Islet of Langerhans (tissue), 1 donor: ENCODE data around the gene SMAD3.
"Not testable (repeated sequence)": the region's sequence is repeated elsewhere in the genome, so short reads cannot be mapped to it uniquely, and the experiment has no call there.

Experiments used
- FAIRE-seq: peaks from one replicate; lab custom pipeline; 2011; peaks lifted over from hg19 to GRCh38; lab: Jason Lieb, UNC

SMAD3 gene

GRCh38 chr15:67110958-67111864, 45.8 kb downstream of the SMAD3 start:
- no peak for FAIRE-seq

GRCh38 chr15:67114046-67114445, 48.6 kb downstream of the SMAD3 start:
- FAIRE-seq: no peak

- FAIRE-seq: no peak
Observed at GRCh38 chr15:67114846-67115585, 49.6 kb downstream of the SMAD3 start.

DNA sequence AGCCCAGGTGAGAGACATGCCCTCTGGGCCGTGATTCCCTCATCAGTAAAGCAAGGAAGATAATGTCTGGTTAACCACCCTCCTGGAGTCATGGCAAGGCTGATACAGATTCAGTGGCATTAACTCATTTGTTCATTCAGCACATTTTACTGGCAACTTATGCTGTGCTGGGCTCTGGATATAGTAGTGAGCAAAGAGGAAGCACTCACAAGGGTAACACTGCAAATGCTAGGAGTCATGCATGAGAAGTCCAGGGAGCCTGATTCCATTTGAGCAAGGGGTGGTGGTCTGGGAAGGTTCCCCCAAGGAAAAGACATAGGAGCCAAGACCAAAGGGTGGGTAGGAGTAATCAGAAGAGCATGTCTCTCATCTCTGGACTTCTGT, 50.2 kb downstream of the SMAD3 start:
- FAIRE-seq: no peak

DNA sequence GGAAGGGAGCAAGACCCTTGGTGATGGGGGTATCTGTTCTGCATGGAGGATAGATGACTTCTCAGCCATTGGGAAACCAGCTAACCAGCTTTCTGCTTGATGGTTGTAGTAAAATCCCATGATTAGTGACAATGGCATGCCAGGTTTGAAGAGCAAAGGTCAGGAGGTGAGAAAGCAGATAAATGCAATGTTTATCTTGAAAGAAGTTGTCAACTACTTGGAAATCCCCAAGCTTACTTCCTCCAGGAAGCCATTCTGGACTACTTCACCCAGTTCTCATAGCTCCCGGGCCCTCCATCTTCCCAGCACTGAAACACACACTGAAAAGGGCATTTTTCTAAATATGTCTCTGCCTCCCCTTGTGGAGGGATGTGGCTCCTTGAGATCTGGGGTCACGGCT, 51.3 kb downstream of the SMAD3 start:
- no peak for FAIRE-seq

DNA sequence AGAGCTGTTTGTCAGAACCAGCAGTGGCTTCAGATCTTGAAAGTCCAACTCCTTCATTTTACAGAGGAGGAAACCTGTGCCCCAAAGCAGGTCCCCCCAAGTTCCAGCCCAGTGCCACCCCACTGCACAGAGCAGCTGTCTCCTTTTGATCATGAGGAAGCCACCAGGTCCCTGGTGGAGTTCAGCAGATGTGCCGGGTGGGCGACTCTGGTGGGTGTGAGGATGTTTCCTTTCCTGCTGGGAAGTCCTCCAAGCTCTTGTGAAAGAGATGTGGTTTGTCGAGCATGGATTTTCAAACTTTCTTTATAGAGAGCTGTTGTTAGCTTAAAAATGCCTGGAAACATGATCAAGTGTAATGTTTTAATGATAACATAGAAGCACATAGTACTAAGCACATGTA, 52.0 kb downstream of the SMAD3 start:
- FAIRE-seq: no peak

DNA sequence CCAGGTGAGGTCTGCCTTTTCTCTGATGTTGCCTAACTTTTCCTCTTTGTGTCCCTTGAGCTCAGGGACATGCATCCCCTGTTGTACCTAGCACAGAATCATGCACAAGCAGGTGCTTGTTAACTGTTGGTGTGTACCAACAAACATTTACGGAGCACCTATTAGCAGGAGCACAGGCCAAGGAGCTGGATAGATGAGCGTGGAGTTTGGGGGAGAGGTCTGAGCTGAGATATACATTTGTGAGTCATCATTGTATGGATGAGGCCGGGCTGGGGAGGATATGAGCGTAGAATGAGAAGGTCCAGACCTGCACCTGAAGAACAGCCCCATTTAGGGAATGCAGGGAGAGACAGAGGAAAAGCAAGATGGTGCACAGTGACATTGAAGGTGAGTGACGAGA, 53.4 kb downstream of the SMAD3 start:
- no peak for FAIRE-seq

- FAIRE-seq: no peak
Observed at GRCh38 chr15:67119238-67119846, 53.9 kb downstream of the SMAD3 start.

DNA sequence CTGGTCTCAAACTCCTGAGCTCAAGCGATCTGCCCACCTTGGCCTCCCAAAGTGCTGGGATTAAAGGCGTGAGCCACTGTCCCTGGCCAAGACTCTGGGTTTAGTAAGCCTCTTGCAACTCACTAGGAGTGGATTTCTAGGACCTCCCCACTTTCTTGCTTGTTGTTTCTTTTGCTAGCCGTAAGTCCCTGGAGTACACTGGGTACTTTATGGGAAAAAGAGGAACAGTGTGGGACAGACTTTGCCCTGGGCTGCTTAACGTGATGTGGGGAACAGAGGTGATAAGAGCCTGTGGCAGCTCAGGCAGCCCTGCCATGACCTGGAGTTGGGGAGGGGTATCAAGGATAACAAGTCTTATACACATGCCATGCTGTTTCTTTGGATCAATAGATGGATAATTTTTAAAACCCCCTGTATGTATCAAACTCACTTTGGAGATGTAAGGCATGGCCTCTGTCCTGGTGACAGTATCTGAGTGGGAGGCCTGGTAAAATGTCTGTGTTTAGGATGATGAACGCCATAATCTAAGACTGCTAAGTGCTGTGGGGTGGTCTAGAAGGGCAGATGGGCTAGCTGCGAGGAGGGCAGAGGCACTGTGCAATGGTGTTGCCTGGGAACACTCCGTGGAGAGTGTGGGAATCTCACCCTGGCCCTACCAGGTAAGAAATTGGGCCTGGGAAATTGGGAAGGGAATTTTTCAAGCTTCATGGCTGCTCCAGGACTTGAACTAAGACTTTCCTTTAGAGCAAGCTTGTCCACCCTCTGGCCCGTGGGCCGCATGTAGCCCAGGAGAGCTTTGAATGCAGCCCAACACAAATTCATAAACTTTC, 54.8 kb downstream of the SMAD3 start:
- FAIRE-seq: no peak

GRCh38 chr15:67120839-67121643, 55.6 kb downstream of the SMAD3 start:
- no peak for FAIRE-seq

GRCh38 chr15:67121644-67122605, 56.5 kb downstream of the SMAD3 start:
- FAIRE-seq: no peak

DNA sequence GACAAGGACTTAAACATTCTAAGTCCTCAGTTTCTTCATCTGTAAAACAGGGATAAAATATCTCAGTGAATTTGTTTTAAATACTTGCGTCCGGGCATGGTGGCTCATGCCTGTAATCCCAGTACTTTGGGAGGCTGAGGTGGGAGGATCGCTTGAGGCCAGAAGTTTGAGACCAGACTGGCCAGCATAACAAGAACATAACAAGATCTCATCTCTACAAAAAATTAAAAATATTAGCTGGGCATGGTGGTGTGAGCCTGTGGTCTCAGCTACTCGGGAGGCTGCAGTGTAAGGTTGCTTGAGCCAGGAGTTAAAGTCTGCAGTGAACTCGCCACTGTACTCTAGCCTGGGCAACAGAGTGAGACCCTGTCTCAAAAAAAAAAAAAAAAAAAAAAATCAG, 57.4 kb downstream of the SMAD3 start:
- FAIRE-seq: not testable (repeated sequence)

GRCh38 chr15:67123291-67123690, 57.9 kb downstream of the SMAD3 start:
- FAIRE-seq: not testable (repeated sequence)

- no peak for FAIRE-seq
Observed at GRCh38 chr15:67124111-67124510, 58.7 kb downstream of the SMAD3 start.

GRCh38 chr15:67124911-67125588, 59.6 kb downstream of the SMAD3 start:
- no peak for FAIRE-seq

DNA sequence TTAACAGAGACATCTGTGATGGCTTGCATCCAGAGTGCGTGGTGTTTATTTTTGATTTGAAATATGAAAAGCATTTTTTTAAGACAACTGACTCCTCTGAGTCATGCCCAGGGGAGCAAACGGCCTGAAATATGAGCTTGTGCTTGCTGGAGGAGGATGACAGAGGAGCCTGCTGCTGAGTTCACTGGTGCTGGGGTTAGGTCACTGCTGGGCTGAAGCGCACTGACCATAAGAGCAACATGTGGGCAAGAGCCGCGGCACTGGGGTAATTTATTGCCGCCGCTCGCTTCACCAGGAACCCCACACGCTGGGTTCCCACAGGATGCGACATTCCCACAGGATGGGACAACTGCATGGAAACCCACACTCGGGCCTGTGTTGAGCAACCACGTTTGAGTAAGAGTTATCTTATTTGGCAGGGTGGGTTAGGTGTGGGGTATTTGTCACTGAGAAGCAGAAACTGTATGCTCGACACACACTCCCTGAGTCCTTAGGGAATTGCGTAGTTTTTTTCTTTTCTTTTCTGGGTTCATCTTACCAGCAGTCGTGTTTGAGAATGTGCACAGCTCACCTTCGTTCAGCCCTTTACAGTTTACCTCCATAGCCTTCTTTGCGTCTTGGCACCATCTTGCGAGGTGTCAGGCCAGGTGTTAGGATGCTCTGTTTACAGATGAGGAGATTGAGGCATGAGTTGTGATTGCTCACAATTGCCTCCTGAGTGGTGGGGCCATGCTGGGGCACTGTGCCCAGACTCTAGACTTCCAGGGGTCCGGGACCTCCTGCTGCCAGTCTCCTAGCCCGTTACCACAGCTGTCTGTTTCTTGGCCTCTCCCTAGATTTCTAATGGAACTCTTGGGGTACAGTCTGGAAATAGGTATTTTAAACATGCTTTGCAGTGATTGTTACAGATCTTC, 60.4 kb downstream of the SMAD3 start:
- FAIRE-seq: no peak

DNA sequence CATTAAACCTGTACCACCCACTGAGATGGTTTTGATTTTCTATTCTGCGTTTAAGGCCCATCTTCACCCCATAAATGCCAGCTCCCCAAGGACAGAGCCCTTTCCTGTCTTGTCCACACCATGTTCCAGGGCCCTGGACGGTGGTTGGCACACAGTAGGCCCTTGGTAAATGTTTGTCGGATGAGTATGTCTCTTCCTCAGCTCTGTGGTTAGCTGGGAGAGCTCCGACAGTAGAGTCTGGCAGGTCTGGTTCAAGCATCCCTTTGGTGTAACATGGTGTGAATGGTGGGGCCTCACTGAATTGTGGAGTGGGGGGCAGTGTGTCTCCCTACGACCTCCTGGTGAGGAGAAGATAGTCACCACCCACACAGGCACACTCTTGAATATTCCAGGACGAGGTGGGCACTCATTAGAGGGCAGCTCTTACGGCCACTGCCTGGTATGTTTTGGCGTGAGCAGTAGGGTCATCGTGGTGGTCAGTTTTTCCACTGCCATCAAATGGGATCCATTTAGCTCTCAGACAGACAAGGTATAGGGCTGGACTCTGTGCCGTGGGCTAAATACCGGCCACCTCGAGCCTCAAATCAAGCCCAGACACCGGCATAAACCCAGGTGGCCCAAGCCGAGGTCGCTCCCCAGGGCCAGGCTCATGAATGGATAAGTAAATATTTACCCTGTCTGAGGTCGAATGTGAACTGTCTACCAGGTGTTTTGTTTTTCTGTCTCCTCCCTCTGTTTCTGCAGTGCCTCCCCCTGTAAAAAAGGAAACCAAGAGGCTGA, 61.3 kb downstream of the SMAD3 start:
- FAIRE-seq: no peak

DNA sequence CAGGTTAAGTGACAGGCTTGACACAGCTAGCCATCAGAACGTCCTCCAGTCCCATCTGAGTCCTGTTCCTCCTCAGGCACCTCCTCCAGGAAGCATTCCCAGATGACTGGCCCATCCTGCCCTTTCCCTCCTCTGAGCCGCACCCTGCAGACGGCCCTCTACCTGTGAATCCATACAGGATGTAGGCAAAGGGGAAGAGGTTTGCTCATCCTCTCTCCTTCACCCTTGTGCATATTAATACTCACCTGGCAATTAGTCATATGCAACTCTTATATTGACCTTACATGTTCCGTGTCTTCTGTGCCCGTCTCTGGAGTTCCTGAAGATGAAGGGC, 61.9 kb downstream of the SMAD3 start:
- no peak for FAIRE-seq
